Activated T-helper 9 cell treated with anti-CD3 and anti-CD28 coated beads, Interleukin-2, amount 50 U/mL, for 16 hours (primary cell): ENCODE results near the gene PALLD.

Source experiments
- DNase-seq: peaks from one replicate; pipeline ENCODE4 v3.0.0-alpha.2; 2020; ENCODE audit warnings: low read depth

The PALLD gene

GRCh38 chr4:168734703-168735678 lies 238.1 kb downstream of the PALLD start:
- DNase-seq = no peak

GRCh38 chr4:168735735-168736134 lies 238.9 kb downstream of the PALLD start:
- DNase-seq = no peak

- DNase-seq = no peak
These were observed 240.3 kb downstream of the PALLD start for GRCh38 chr4:168736860-168737805.

- DNase-seq = no peak
These were observed 240.9 kb downstream of the PALLD start for GRCh38 chr4:168737806-168738172.

GRCh38 chr4:168739886-168740285 lies 243.0 kb downstream of the PALLD start:
- no peak for DNase-seq

GRCh38 chr4:168740691-168741090 lies 243.8 kb downstream of the PALLD start:
- no peak for DNase-seq

GRCh38 chr4:168741281-168742173 lies 244.7 kb downstream of the PALLD start:
- DNase-seq = no peak

GRCh38 chr4:168743131-168743530 lies 246.3 kb downstream of the PALLD start:
- no peak for DNase-seq

- DNase-seq = no peak
These were observed 246.7 kb downstream of the PALLD start for GRCh38 chr4:168743601-168744000.

GRCh38 chr4:168744021-168744420 lies 247.2 kb downstream of the PALLD start:
- no peak for DNase-seq

- DNase-seq = no peak
These were observed 252.0 kb downstream of the PALLD start for GRCh38 chr4:168748807-168749206.

GRCh38 chr4:168751263-168752225 lies 254.7 kb downstream of the PALLD start:
- DNase-seq = no peak

GRCh38 chr4:168755598-168756477 lies 259.0 kb downstream of the PALLD start:
- DNase-seq = no peak

GRCh38 chr4:168757500-168757899 lies 260.6 kb downstream of the PALLD start:
- DNase-seq = no peak

- DNase-seq = no peak
These were observed 261.6 kb downstream of the PALLD start for GRCh38 chr4:168758351-168758876.

GRCh38 chr4:168759321-168759720 lies 262.5 kb downstream of the PALLD start:
- DNase-seq = no peak

- DNase-seq = no peak
These were observed 263.2 kb downstream of the PALLD start for GRCh38 chr4:168759959-168760527.

GRCh38 chr4:168761066-168761465 lies 264.2 kb downstream of the PALLD start:
- DNase-seq = no peak

GRCh38 chr4:168765322-168765721 lies 268.5 kb downstream of the PALLD start:
- DNase-seq = no peak
